Measurements from ENCODE around the gene CAPN6.

CAPN6 gene

GRCh38 chrX:111288841-111289240 is 18.6 kb upstream of the CAPN6 start:
- H3K4me3 ChIP-seq (ENCODE audit: low read depth, low read length): no peak overlapping the region
- H3K4me1 ChIP-seq: peaks cover 14% of the 10 kb centered on the region
- TF ChIP-seq CTCF (IDR thresholded peaks at IDR 0.05; ENCODE audit: low read depth, low read length): no peak
- H3K9me3 ChIP-seq: no peaks in the 10 kb centered on the region
- H3K36me3 ChIP-seq: no peaks in the 10 kb centered on the region
- peak; percentile 40 for DNase-seq
- H3K27me3 ChIP-seq: no peaks in the 10 kb centered on the region

DNA sequence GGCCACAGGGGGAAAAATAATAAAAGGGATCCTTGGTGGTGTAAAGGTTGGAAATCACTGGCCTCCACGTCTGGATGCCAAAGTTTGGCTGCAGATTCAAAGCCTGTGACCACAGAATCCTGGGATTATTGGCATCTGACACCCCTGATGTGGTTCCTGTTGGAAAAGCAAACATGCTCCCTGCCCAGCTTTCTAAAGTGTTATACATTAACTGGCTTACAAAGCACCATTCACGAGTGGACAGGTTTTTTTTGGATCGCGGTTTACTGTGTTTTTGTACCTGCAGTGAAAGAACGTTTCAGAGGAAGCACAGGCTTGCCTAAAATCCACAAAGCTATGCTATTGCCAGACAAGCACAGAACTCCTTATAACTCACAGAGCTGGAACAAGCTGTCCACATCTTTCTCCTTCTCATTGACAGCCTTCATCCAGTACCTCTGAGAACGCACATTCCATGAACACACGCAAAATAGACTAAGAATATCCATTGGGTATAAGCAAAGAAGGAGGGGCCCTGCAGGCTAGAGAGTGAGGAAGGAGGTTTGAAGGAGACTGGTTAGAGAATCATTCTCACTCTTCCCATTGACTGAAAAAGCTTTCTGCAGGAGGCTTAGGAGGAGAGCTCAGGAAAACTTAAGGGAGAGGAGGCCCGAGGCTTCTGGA is 14.5 kb upstream of the CAPN6 start:
- Histone ChIP-seq H3K4me1 (peaks cover 14% of the 10 kb centered on the region), H3K9me3 (no peaks in the 10 kb centered on the region), H3K4me3 (ENCODE audit: low read depth, low read length) (no peak overlapping the region), H3K27me3 (no peaks in the 10 kb centered on the region), H3K36me3 (no peaks in the 10 kb centered on the region)
- TF ChIP-seq CTCF (IDR thresholded peaks at IDR 0.05; ENCODE audit: low read depth, low read length): no peak
- no peak for DNase-seq

GRCh38 chrX:111283446-111283845 is 13.2 kb upstream of the CAPN6 start:
- Histone ChIP-seq H3K27me3 (no peaks in the 10 kb centered on the region), H3K9me3 (no peaks in the 10 kb centered on the region), H3K4me1 (peaks cover 5% of the 10 kb centered on the region), H3K4me3 (ENCODE audit: low read depth, low read length) (no peak overlapping the region), H3K36me3 (no peaks in the 10 kb centered on the region)
- no peak for TF ChIP-seq CTCF (IDR thresholded peaks at IDR 0.05; ENCODE audit: low read depth, low read length)
- DNase-seq: no peak

- Histone ChIP-seq H3K27me3 (no peaks in the 10 kb centered on the region), H3K4me1 (peaks cover under 1% of the 10 kb centered on the region; the same call in 1 of the 2 replicates), H3K4me3 (ENCODE audit: low read depth, low read length) (no peak overlapping the region), H3K9me3 (no peaks in the 10 kb centered on the region), H3K36me3 (no peaks in the 10 kb centered on the region)
- TF ChIP-seq CTCF (IDR thresholded peaks at IDR 0.05; ENCODE audit: low read depth, low read length): no peak
- no peak for DNase-seq
Measured at GRCh38 chrX:111282991-111283390, 12.7 kb upstream of the CAPN6 start.

DNA sequence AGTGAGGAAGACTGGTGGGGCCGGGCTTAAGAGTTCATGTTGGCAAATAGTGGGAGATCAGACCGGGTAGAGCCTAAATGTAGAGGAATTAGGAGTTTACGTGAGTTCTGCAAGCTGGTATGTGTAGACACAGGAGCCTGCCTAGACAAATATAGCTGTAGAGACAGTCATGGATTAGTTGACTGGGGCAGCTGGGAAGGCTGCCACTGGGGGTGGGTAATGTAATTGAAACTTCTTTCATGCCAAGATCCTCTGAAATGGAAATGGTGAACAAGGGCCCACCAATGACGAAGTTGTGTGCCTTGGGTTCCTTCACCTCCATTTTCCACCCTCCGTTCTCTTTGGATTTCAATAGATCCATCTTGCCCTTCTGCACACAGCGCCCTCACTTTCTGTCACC is 11.9 kb upstream of the CAPN6 start:
- TF ChIP-seq CTCF (IDR thresholded peaks at IDR 0.05; ENCODE audit: low read depth, low read length): no peak
- no peaks in the 10 kb centered on the region for H3K4me1 ChIP-seq
- no peaks in the 10 kb centered on the region for H3K36me3 ChIP-seq
- H3K4me3 ChIP-seq (ENCODE audit: low read depth, low read length): no peak overlapping the region
- DNase-seq: no peak
- H3K9me3 ChIP-seq: no peaks in the 10 kb centered on the region
- no peaks in the 10 kb centered on the region for H3K27me3 ChIP-seq

GRCh38 chrX:111268506-111268905 is 1.8 kb downstream of the CAPN6 start:
- no peak for TF ChIP-seq CTCF (IDR thresholded peaks at IDR 0.05; ENCODE audit: low read depth, low read length)
- Histone ChIP-seq H3K27me3 (no peaks in the 10 kb centered on the region), H3K36me3 (no peaks in the 10 kb centered on the region), H3K9me3 (no peaks in the 10 kb centered on the region), H3K4me1 (no peaks in the 10 kb centered on the region; the same call in 1 of the 2 replicates), H3K4me3 (ENCODE audit: low read depth, low read length) (no peak overlapping the region)
- no peak for DNase-seq
